MM.1S (cell line): ENCODE measurements around the gene SH3BP5L.

Experiments
- EZH2 ChIP-seq: fragments of 300-600 bp; sonication (generic); optimal IDR thresholded peaks from 2 replicates; pipeline ENCODE3; 2017; ENCODE audit warnings: low read depth, mild to moderate bottlenecking, antibody characterized with exemption, low read length, mixed read lengths
- TF ChIP-seq, protein P1 (sequence below): fragments of 300-600 bp; sonication (generic); IDR thresholded peaks from 2 replicates; pipeline ENCODE4 v1.5.1; 2016; ENCODE audit warnings: antibody characterized with exemption, low read length, mixed read lengths

DNA sequence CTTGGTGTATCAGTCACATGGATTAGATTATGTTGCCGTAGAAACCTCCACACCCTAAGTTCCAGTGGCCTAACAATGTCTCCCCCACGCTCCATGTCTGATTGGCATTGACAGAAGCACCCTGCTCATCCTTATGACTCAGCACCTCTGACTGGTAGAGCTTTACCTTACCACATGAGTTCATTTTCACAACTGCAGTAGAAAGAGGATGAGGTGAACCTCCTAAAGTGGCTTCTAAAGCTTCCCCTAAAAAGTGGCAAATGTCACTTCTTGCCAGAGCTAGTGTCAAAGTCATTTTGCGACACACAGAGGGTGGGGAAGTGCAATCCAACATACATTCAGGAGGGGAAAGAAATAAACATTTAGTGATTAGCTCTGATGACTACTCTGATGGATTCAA is 39.6 kb downstream of the SH3BP5L start:
- TF ChIP-seq, protein P1, sequence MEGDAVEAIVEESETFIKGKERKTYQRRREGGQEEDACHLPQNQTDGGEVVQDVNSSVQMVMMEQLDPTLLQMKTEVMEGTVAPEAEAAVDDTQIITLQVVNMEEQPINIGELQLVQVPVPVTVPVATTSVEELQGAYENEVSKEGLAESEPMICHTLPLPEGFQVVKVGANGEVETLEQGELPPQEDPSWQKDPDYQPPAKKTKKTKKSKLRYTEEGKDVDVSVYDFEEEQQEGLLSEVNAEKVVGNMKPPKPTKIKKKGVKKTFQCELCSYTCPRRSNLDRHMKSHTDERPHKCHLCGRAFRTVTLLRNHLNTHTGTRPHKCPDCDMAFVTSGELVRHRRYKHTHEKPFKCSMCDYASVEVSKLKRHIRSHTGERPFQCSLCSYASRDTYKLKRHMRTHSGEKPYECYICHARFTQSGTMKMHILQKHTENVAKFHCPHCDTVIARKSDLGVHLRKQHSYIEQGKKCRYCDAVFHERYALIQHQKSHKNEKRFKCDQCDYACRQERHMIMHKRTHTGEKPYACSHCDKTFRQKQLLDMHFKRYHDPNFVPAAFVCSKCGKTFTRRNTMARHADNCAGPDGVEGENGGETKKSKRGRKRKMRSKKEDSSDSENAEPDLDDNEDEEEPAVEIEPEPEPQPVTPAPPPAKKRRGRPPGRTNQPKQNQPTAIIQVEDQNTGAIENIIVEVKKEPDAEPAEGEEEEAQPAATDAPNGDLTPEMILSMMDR = no peak
- no peak for TF ChIP-seq EZH2
